K562 (cell line): ENCODE results near the gene TRIP6. TPM values are rescaled to one million over a fixed set of nuclear protein-coding genes. Genes with fewer than 3 reads are reported as not detected.
A peak's percentile ranks its signal among the peaks of the same experiment; 100 is the strongest.

Source experiments
- PCBP1 ChIP-seq: fragments of 200-400 bp; formaldehyde crosslinking; IDR thresholded peaks from 2 replicates; pipeline ENCODE4 v1.6.1; 2018; ENCODE audit warnings: mild to moderate bottlenecking, low read depth, low read length; ENCODE audit not compliant: poor library complexity, severe bottlenecking
- RFX7 ChIP-seq: fragments of 250-450 bp; sonication (Bioruptor Pico); IDR thresholded peaks from 2 replicates; pipeline ENCODE4 v1.5.1; 2021; ENCODE audit warnings: mild to moderate bottlenecking
- SAP30 ChIP-seq: fragments of 200-600 bp; sonication (generic); IDR thresholded peaks from 2 replicates; pipeline ENCODE4 v1.6.1; 2012; ENCODE audit warnings: borderline replicate concordance, low read depth, mild to moderate bottlenecking, moderate library complexity, low read length, control low read depth, inconsistent platforms; ENCODE audit not compliant: insufficient read depth, poor library complexity, severe bottlenecking
- UBTF ChIP-seq, 2 experiments: IDR thresholded peaks; 2 replicates each; pipeline ENCODE4 v1.6.1; 2012; ENCODE audit warnings: improper control_type of control experiment in 2 of 2, low read depth in 2 of 2, low read length in 2 of 2, borderline replicate concordance in 1 of 2
- XRCC5 ChIP-seq: fragments of 200-400 bp; formaldehyde crosslinking; IDR thresholded peaks from 2 replicates; pipeline ENCODE4 v1.6.1; 2017; ENCODE audit warnings: low read depth, mild to moderate bottlenecking, low read length
- polyA plus RNA-seq, 8 experiments: library from polyadenylated mRNA; depleted of rRNA in 4 of 8; stranded (reverse) in 5 of 8; unstranded in 3 of 8; fragments of >200 nt; fragmentation: Nextera tagmentation in 2 of 8; fragmentation: Illumina TruSeq in 1 of 8; extraction: Ambion mirVana in 2 of 8; extraction: Trizol in 1 of 8; gene quantifications; 2 replicates each; pipeline versions ENCODE4 v1.2.1 to v1.2.3, GENCODE V29; 2011 to 2014; ENCODE audit warnings: inconsistent platforms in 1 of 8, missing spikeins in 1 of 8
- total RNA-seq, 7 experiments: library from RNA; depleted of rRNA in 6 of 7; stranded (reverse); fragments of >200 nt in 6 of 7; fragmentation: Illumina TruSeq in 2 of 7; extraction: Trizol in 2 of 7; gene quantifications; 2 replicates each; pipeline versions ENCODE4 v1.2.1 to v1.2.3, GENCODE V29; 2011 to 2021; ENCODE audit warnings: low replicate concordance in 1 of 7
- TF ChIP-seq, protein P1 (sequence below), 2 experiments: fragments of 450-650 bp in 1 of 2; sonication (generic) in 1 of 2; formaldehyde crosslinking; conservative IDR thresholded peaks; 2 replicates each; pipeline versions ENCODE4 v1.4.0 to v1.8.1; 2020 to 2022; ENCODE audit warnings: mild to moderate bottlenecking in 1 of 2, missing genetic modification reagents in 1 of 2

The TRIP6 gene
- total and polyA plus RNA-seq, 9 of the 15 experiments (the other 6 are each of a cell fraction or from before 2014, with no cell fraction given): 5.9 to 141 (median 54.0) TPM

DNA sequence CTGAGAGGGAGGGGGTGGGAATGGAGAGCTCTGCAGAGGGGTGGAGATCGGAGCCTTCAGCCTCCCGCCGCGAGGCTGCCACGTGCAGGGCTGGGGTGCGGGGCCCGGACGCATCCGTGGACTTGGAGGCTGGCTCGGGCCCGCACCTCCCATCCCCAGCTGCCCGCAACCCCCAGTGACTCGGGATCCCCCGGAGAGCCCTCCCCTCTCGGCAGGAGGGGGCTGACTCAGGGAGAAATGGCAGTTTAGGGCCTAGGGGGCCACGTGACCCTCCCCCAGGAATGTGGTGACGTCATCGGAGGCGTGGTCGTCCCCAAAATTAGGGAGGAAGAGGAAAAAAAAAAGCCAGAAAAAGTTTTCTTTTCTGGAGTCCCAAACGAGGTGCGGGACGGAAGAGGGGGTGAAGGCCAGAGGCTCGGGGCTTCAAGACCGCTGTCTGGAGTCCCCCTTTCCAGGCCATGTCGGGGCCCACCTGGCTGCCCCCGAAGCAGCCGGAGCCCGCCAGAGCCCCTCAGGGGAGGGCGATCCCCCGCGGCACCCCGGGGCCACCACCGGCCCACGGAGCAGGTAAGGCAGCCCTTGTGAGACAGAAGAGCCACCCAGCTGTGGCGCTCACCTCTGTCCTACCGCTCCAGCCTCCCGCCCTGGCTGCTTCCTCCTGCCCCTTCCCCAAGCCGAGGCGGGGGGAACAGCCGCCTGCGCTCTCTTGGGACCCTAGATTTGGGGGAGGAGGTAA is at the start of gene TRIP6 (continued):
- TF ChIP-seq UBTF (IDR thresholded peaks at IDR 0.05; ENCODE audit: borderline replicate concordance in 1 of 2, low read depth in 2 of 2, low read length in 2 of 2): 0 out of 4 replicates have a peak, but pooled peaks of 1 of the 2 experiments have one; percentile 17
- peak; percentile 30 for TF ChIP-seq SAP30
- TF ChIP-seq XRCC5: peak; percentile 68; the same call in 1 of the 2 replicates
- no peak for TF ChIP-seq RFX7 (CRISPR knock-in tag)
- peak; percentile 82 for TF ChIP-seq PCBP1
- TF ChIP-seq, protein P1, sequence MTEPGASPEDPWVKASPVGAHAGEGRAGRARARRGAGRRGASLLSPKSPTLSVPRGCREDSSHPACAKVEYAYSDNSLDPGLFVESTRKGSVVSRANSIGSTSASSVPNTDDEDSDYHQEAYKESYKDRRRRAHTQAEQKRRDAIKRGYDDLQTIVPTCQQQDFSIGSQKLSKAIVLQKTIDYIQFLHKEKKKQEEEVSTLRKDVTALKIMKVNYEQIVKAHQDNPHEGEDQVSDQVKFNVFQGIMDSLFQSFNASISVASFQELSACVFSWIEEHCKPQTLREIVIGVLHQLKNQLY (CRISPR knock-in tag; conservative IDR thresholded peaks at IDR 0.05): 0 out of 4 replicates have a peak, but pooled peaks of 1 of the 2 experiments have one; percentile 18
